ENCODE results near the gene B4GALT3.

GRCh38 chr1:161171696-161172095 is 5.6 kb downstream of the B4GALT3 start:
- TF ChIP-seq CTCF (IDR thresholded peaks at IDR 0.05): no peak
- TF ChIP-seq POLR2A (IDR thresholded peaks at IDR 0.05): no peak
